NT2/D1 (cell line): ENCODE measurements around the gene MED15.

Source experiments
- SUZ12 ChIP-seq: IDR thresholded peaks from 2 replicates; pipeline ENCODE4 v1.6.1; 2011; ENCODE audit not compliant: insufficient read length, insufficient read depth; ENCODE audit errors: extremely low read depth
- YY1 ChIP-seq: IDR thresholded peaks from 2 replicates; pipeline ENCODE4 v1.6.1; 2011; ENCODE audit not compliant: insufficient read length, insufficient read depth
- ZNF274 ChIP-seq: IDR thresholded peaks from 2 replicates; pipeline ENCODE4 v1.6.1; 2011; ENCODE audit warnings: mild to moderate bottlenecking, low read depth, low read length

- no peak for TF ChIP-seq SUZ12
- TF ChIP-seq YY1 = no peak
- no peak for TF ChIP-seq ZNF274
Observed at GRCh38 chr22:20562607-20563465, 55.4 kb downstream of the MED15 start.
